A673 (cell line): ENCODE measurements around the gene MYO5A.

Experiments
- CTCF ChIP-seq: fragments of 300-800, 200-600 bp; sonication (generic); conservative IDR thresholded peaks from 2 replicates; pipeline ENCODE4 v1.5.1; 2017; ENCODE audit warnings: low read depth, mild to moderate bottlenecking, antibody characterized with exemption, low read length, moderate library complexity, mixed read lengths
- EZH2 ChIP-seq: fragments of 200-600 bp; sonication (generic); IDR thresholded peaks from 2 replicates; pipeline ENCODE4 v1.6.1; 2017; ENCODE audit warnings: borderline replicate concordance, low read depth, mild to moderate bottlenecking, mixed read lengths, antibody characterized with exemption, low read length; ENCODE audit not compliant: poor library complexity, severe bottlenecking

- TF ChIP-seq CTCF = no peak
- TF ChIP-seq EZH2 = no peak
These were observed 64.2 kb downstream of the MYO5A start for GRCh38 chr15:52464478-52464877.
